ENCODE results near the gene TTC28. TPM values are rescaled to one million over a fixed set of nuclear protein-coding genes. Genes with fewer than 3 reads are reported as not detected.

TTC28 gene
- total and polyA plus RNA-seq, 8 donors, result 31.1 to 44.2 (median 41.4) TPM

GRCh38 chr22:27952091-27952490 is 727.5 kb downstream of the TTC28 start:
- no peak overlapping the region for H3K27ac ChIP-seq
- no peaks in the 10 kb centered on the region for H3K27me3 ChIP-seq
- H3K4me1 ChIP-seq, result peaks cover 4 to 12% of the 10 kb centered on the region in 2 donors
- H3K36me3 ChIP-seq, result no peaks in the 10 kb centered on the region
- intact Hi-C loops (cut with DNase I), result no loop called here
- no peak for TF ChIP-seq CTCF (IDR thresholded peaks at IDR 0.05)
- H3K4me3 ChIP-seq, result no peak overlapping the region
- peak; percentile 41 for ATAC-seq
- peaks cover 0 to 2% of the 10 kb centered on the region in 2 donors for H3K9me3 ChIP-seq
- no peak for DNase-seq

GRCh38 chr22:27949421-27949820 is 730.2 kb downstream of the TTC28 start:
- ATAC-seq (no peak), DNase-seq (no peak)
- no peak overlapping the region for H3K27ac ChIP-seq
- intact Hi-C loops (cut with DNase I), result no loop called here
- H3K36me3 ChIP-seq, result no peaks in the 10 kb centered on the region
- no peaks in the 10 kb centered on the region for H3K9me3 ChIP-seq
- H3K4me3 ChIP-seq, result no peak overlapping the region
- no peaks in the 10 kb centered on the region for H3K27me3 ChIP-seq
- peaks cover 4 to 12% of the 10 kb centered on the region in 2 donors for H3K4me1 ChIP-seq
- no peak for TF ChIP-seq CTCF (IDR thresholded peaks at IDR 0.05)

GRCh38 chr22:27948569-27948968 is 731.1 kb downstream of the TTC28 start:
- DNase-seq, result no peak
- TF ChIP-seq CTCF (IDR thresholded peaks at IDR 0.05), result no peak
- intact Hi-C loops (cut with DNase I), result no loop called here
- H3K36me3 ChIP-seq, result no peaks in the 10 kb centered on the region
- H3K9me3 ChIP-seq, result no peaks in the 10 kb centered on the region
- H3K27me3 ChIP-seq, result no peaks in the 10 kb centered on the region
- no peak overlapping the region for H3K27ac ChIP-seq
- H3K4me1 ChIP-seq, result peaks cover 4 to 12% of the 10 kb centered on the region in 2 donors
- no peak overlapping the region for H3K4me3 ChIP-seq
- ATAC-seq, result no peak

GRCh38 chr22:27947448-27947847 is 732.2 kb downstream of the TTC28 start:
- Histone ChIP-seq H3K27ac (no peak overlapping the region), H3K4me1 (peaks cover 4 to 9% of the 10 kb centered on the region in 2 donors), H3K9me3 (no peaks in the 10 kb centered on the region), H3K4me3 (no peak overlapping the region), H3K36me3 (no peaks in the 10 kb centered on the region), H3K27me3 (no peaks in the 10 kb centered on the region)
- ATAC-seq (no peak), DNase-seq (no peak)
- intact Hi-C loops (cut with DNase I), result no loop called here
- TF ChIP-seq CTCF (IDR thresholded peaks at IDR 0.05), result no peak

GRCh38 chr22:27941143-27941542 is 738.5 kb downstream of the TTC28 start:
- Histone ChIP-seq H3K4me3 (no peak overlapping the region), H3K4me1 (no peaks in the 10 kb centered on the region), H3K27ac (no peak overlapping the region), H3K9me3 (no peaks in the 10 kb centered on the region), H3K36me3 (no peaks in the 10 kb centered on the region), H3K27me3 (no peaks in the 10 kb centered on the region)
- TF ChIP-seq CTCF (IDR thresholded peaks at IDR 0.05), result no peak
- intact Hi-C loops (cut with DNase I), result no loop called here
- ATAC-seq (no peak), DNase-seq (no peak)

All from left lung (tissue), 10 donors.